ENCODE measurements around the gene CEP290. TPM values are rescaled to one million over a fixed set of nuclear protein-coding genes. Genes with fewer than 3 reads are reported as not detected.

Gene CEP290
- total RNA-seq, 8 experiments from 2014 or later: 11.1 to 37.1 (median 20.9) TPM

DNA sequence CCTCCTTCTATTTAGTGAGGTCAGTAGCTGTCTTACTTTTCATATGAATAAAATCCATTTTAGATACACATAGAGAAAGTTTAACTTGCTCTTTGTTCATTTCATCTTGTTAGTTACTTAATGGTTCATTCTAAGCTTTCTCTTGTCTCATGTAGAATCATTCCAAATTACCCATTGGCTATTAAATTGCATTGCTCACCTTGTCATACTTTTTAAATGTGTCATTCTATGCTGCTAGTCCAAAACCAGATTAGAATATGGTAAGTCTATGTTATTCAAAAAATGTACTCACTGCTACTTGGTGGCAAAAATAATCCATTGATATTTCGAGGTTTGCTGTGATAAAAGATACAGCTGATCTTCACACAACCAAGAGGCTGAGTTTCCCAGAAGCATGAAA lies 115.7 kb downstream of the CEP290 start:
- in situ Hi-C loops (cut with MboI; ENCODE audit: low pct_unique_long_range_greater_than_20kb in 2 of 9, low sequenced_read_pairs in 9 of 9, unreplicated experiment in 9 of 9): no loop called here
- Histone ChIP-seq H3K27ac (no peak overlapping the region), H3K4me3 (no peak overlapping the region), H3K4me1 (replicated peaks in 1 of 2) (no peaks in the 10 kb centered on the region)
- ATAC-seq (replicated peaks in 6 of 8): no peak
- WGBS, 10 experiments: 0 to 100% (median 85%) methylated on average over 1 of the region's 1 CpG; no CpG with 5 or more reads in 2 of the 10 experiments

DNA sequence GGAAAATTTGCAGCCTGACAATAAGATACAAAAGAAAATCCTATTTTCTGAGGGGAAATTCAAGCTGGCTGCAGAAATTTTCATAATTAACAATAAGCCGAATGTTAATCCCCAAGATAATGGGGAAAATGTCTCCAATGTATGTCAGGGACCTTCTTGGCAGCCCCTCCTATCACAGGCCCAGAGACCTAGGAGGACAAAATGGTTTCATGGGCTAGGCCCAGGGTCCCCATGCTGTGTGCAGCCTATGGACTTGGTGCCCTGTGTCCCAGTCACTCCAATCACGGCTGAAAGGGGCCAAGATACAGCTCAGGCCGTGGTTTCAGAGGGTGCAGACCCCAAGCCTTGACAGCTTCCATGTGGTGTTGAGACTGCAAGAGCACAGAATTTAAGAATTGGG lies 123.9 kb downstream of the CEP290 start:
- 0 to 80% (median 34%) methylated on average over 1 to 2 of the region's 3 CpGs; no CpG with 5 or more reads in 3 of the 10 experiments for WGBS, 10 experiments
- Histone ChIP-seq H3K4me1 (replicated peaks in 1 of 2) (no peaks in the 10 kb centered on the region), H3K4me3 (no peak overlapping the region), H3K27ac (no peak overlapping the region)
- no peak for ATAC-seq (replicated peaks in 6 of 8)
- in situ Hi-C loops (cut with MboI; ENCODE audit: low pct_unique_long_range_greater_than_20kb in 2 of 9, low sequenced_read_pairs in 9 of 9, unreplicated experiment in 9 of 9): no loop called here

DNA sequence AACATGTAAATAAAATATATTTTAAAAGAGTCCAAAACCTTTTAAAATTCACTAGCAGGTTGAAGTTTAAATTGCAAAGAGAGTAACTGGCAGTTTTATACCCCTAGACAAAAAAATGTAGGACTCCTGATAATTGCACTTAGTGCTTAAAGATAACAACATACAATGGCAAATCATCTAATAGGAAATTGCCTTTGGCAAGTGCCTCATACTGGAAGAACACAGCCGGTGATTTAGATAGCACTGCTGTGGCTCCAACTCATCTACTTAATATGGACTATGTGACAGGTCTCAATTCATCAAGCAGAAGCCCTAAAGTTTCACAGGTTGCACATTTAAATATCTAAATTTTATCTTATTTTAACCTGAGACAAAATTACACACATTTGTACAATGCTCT lies 126.1 kb downstream of the CEP290 start:
- ATAC-seq (replicated peaks in 6 of 8): no peak
- 0 to 88% (median 63%) methylated on average over 1 of the region's 1 CpG; no CpG with 5 or more reads in 3 of the 10 experiments for WGBS, 10 experiments

DNA sequence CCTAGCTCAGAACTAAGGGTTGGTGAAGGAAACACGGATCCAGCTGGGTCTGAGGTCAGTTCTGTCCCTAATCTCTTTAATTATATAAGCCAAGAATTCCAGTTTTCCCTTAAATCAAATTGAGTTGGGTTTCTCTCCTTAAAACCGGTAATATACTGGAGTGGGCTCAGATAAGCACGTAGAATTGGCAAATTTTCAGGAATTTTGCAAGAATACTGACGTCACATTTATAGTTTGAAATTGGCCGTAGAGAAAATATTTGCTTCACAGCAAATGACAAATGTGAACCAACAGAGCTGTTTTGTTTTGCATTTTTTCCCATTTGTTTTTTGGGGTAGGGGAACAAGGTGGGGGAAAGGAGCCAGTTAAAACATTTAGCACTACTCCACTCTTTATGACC lies 130.1 kb downstream of the CEP290 start:
- 27 to 100% (median 85%) methylated on average over 1 to 5 of the region's 5 CpGs for WGBS, 10 experiments
- no peak for ATAC-seq (replicated peaks in 6 of 8)

More for the DNA sequence above, 126.1 kb downstream of the CEP290 start:
- no peak overlapping the region for H3K4me3 ChIP-seq
- H3K4me1 ChIP-seq (replicated peaks in 1 of 2): no peaks in the 10 kb centered on the region
- no peak overlapping the region for H3K27ac ChIP-seq
- in situ Hi-C loops (cut with MboI; ENCODE audit: low pct_unique_long_range_greater_than_20kb in 2 of 9, low sequenced_read_pairs in 9 of 9, unreplicated experiment in 9 of 9): no loop called here

DNA sequence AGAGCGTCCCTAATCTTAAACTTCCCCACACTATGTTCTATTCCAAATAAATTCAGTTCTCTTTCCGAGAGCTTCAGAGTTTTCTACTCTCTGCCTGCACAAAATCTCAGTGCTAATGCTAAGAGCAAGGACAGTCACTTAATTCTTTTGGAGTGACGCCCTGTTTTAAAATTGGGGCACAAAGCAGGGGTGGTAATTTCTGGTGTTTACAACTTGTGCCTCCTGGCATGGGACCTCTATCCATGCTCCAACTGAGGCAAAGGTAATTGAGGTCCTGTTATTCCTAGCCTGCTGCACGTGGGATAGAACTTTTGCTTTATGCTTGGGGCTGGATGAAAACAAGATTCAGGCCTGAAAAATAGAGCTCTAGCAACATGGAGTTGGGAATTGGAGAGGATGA lies 135.5 kb downstream of the CEP290 start:
- WGBS, 10 experiments: 0 to 93% (median 90%) methylated on average over 1 to 4 of the region's 4 CpGs; no CpG with 5 or more reads in 3 of the 10 experiments
- H3K4me3 ChIP-seq: no peak overlapping the region
- in situ Hi-C loops (cut with MboI; ENCODE audit: low pct_unique_long_range_greater_than_20kb in 2 of 9, low sequenced_read_pairs in 9 of 9, unreplicated experiment in 9 of 9): no loop called here
- ATAC-seq (replicated peaks in 6 of 8): no peak
- H3K4me1 ChIP-seq (replicated peaks in 1 of 2): no peaks in the 10 kb centered on the region
- no peak overlapping the region for H3K27ac ChIP-seq

More for the DNA sequence above, 130.1 kb downstream of the CEP290 start:
- in situ Hi-C loops (cut with MboI; ENCODE audit: low pct_unique_long_range_greater_than_20kb in 2 of 9, low sequenced_read_pairs in 9 of 9, unreplicated experiment in 9 of 9): no loop called here
- H3K4me1 ChIP-seq (replicated peaks in 1 of 2): no peaks in the 10 kb centered on the region
- no peak overlapping the region for H3K4me3 ChIP-seq
- H3K27ac ChIP-seq: no peak overlapping the region

DNA sequence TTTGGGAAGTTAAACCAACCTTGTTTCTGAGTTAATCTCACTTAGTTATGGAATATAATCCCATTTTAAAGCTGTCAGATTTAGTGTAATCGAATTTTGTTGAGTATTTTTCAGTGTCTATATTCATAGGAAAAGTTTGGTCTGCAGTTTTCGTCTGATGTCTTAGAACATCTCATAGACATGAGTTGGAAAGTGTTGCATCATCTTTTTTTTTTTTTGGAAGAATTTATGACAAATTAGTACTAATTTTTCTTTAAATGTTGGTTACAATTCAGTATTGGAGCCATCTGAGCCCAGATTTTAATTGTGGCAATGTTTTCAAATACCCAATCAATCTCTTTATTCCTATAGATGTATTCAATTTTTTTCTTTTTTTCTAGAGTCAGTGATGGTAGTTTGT lies 140.6 kb downstream of the CEP290 start:
- in situ Hi-C loops (cut with MboI; ENCODE audit: low pct_unique_long_range_greater_than_20kb in 2 of 9, low sequenced_read_pairs in 9 of 9, unreplicated experiment in 9 of 9): no loop called here
- no peaks in the 10 kb centered on the region for H3K4me1 ChIP-seq (replicated peaks in 1 of 2)
- no peak overlapping the region for H3K4me3 ChIP-seq
- no peak overlapping the region for H3K27ac ChIP-seq
- ATAC-seq (replicated peaks in 6 of 8): no peak
- 0 to 95% (median 80%) methylated on average over 2 of the region's 2 CpGs for WGBS, 10 experiments

Other genes with a start within 250 kb of the CEP290 start
- gene C12orf50, start 112.7 kb downstream of the CEP290 start, total RNA-seq: under 1 TPM in 7 of 8 experiments, not detected in 1; 0.11 to 0.49 (median 0.22) TPM
- gene TMTC3, start 219 bp upstream of the CEP290 start, total RNA-seq: 10 to 100 TPM in 7 of 8 experiments, 1 to 10 TPM in 1; 9.2 to 32.3 (median 14.5) TPM

Data from motor neuron (in vitro differentiated cells).